HEK293 (cell line): ENCODE data around the gene CCDC40.

ENCODE experiments used
- BCL11A ChIP-seq: fragments of 450-650 bp; formaldehyde crosslinking; IDR thresholded peaks from 2 replicates; pipeline ENCODE4 v1.5.1; 2016; ENCODE audit warnings: low read depth, missing biosample characterization, missing genetic modification characterization
- GLI2 ChIP-seq: fragments of 450-650 bp; formaldehyde crosslinking; IDR thresholded peaks from 2 replicates; pipeline ENCODE4; 2017; ENCODE audit warnings: missing biosample characterization, missing genetic modification characterization, low read depth, borderline replicate concordance
- HOXC10 ChIP-seq: sonication (generic); formaldehyde crosslinking; IDR thresholded peaks from 2 replicates; pipeline ENCODE4 v1.8.1; 2023; ENCODE audit warnings: mild to moderate bottlenecking, missing genetic modification reagents
- MYNN ChIP-seq: fragments of 450-650 bp; formaldehyde crosslinking; IDR thresholded peaks from 2 replicates; pipeline ENCODE4 v1.5.1; 2016; ENCODE audit warnings: missing biosample characterization, missing genetic modification characterization, borderline replicate concordance
- RBAK ChIP-seq: fragments of 450-650 bp; formaldehyde crosslinking; IDR thresholded peaks from 2 replicates; pipeline ENCODE4 v1.5.1; 2016; ENCODE audit warnings: missing biosample characterization, missing genetic modification characterization
- SALL2 ChIP-seq: fragments of 450-650 bp; formaldehyde crosslinking; IDR thresholded peaks from 2 replicates; pipeline ENCODE4 v1.5.0; 2017; ENCODE audit warnings: missing biosample characterization, mild to moderate bottlenecking, missing genetic modification characterization, borderline replicate concordance
- SETDB1 ChIP-seq: IDR thresholded peaks from one replicate; pipeline ENCODE4 v1.6.1; 2017; ENCODE audit warnings: mild to moderate bottlenecking, low read length, moderate library complexity, mixed read lengths; ENCODE audit not compliant: insufficient read length
- SP2 ChIP-seq: fragments of 450-650 bp; formaldehyde crosslinking; IDR thresholded peaks from 2 replicates; pipeline ENCODE4 v1.5.1; 2016; ENCODE audit warnings: missing biosample characterization, missing genetic modification characterization
- TCF7L2 ChIP-seq: IDR thresholded peaks from 2 replicates; pipeline ENCODE4 v1.6.1; 2011; ENCODE audit warnings: low read depth, mild to moderate bottlenecking, inconsistent platforms, low read length, moderate library complexity, borderline replicate concordance
- TRIM28 ChIP-seq: IDR thresholded peaks from 2 replicates; pipeline ENCODE4 v1.6.1; 2011; ENCODE audit warnings: low read length, control low read depth, borderline replicate concordance
- WT1 ChIP-seq: fragments of 450-650 bp; formaldehyde crosslinking; IDR thresholded peaks from 2 replicates; pipeline ENCODE4 v1.5.1; 2016; ENCODE audit warnings: missing biosample characterization, missing genetic modification characterization
- ZBTB11 ChIP-seq: fragments of 450-650 bp; formaldehyde crosslinking; conservative IDR thresholded peaks from 2 replicates; pipeline ENCODE4 v1.5.1; 2016; ENCODE audit warnings: low read depth, missing biosample characterization, missing genetic modification characterization
- ZBTB26 ChIP-seq: fragments of 450-650 bp; formaldehyde crosslinking; optimal IDR thresholded peaks from 2 replicates; pipeline ENCODE3; 2016; ENCODE audit warnings: missing biosample characterization, mild to moderate bottlenecking, missing genetic modification characterization
- ZBTB6 ChIP-seq: fragments of 450-650 bp; formaldehyde crosslinking; IDR thresholded peaks from 2 replicates; pipeline ENCODE4 v1.5.1; 2017; ENCODE audit warnings: missing biosample characterization, missing genetic modification characterization
- ZBTB7A ChIP-seq: fragments of 450-650 bp; formaldehyde crosslinking; IDR thresholded peaks from 2 replicates; pipeline ENCODE4 v1.5.1; 2016; ENCODE audit warnings: low read depth, missing biosample characterization, missing genetic modification characterization
- ZFHX2 ChIP-seq: fragments of 450-650 bp; formaldehyde crosslinking; conservative IDR thresholded peaks from 2 replicates; pipeline ENCODE4 v1.5.1; 2016; ENCODE audit warnings: missing biosample characterization, missing genetic modification characterization
- ZNF132 ChIP-seq: fragments of 450-650 bp; formaldehyde crosslinking; IDR thresholded peaks from 2 replicates; pipeline ENCODE4 v1.5.1; 2017; ENCODE audit warnings: missing biosample characterization, missing genetic modification characterization, borderline replicate concordance
- ZNF133 ChIP-seq: fragments of 450-650 bp; formaldehyde crosslinking; IDR thresholded peaks from 2 replicates; pipeline ENCODE4 v1.5.1; 2016; ENCODE audit warnings: missing biosample characterization, missing genetic modification characterization
- ZNF157 ChIP-seq: fragments of 450-650 bp; formaldehyde crosslinking; IDR thresholded peaks from 2 replicates; pipeline ENCODE4 v1.5.1; 2016; ENCODE audit warnings: missing biosample characterization, missing genetic modification characterization
- ZNF169 ChIP-seq: fragments of 450-650 bp; formaldehyde crosslinking; IDR thresholded peaks from 2 replicates; pipeline ENCODE4 v1.5.1; 2016; ENCODE audit warnings: missing biosample characterization, missing genetic modification characterization
- ZNF175 ChIP-seq: fragments of 450-650 bp; formaldehyde crosslinking; IDR thresholded peaks from 2 replicates; pipeline ENCODE4 v1.5.1; 2016; ENCODE audit warnings: missing biosample characterization, missing genetic modification characterization
- ZNF211 ChIP-seq: fragments of 450-650 bp; formaldehyde crosslinking; IDR thresholded peaks from 2 replicates; pipeline ENCODE4 v1.5.1; 2016; ENCODE audit warnings: low read depth, missing biosample characterization, missing genetic modification characterization
- ZNF548 ChIP-seq: fragments of 450-650 bp; formaldehyde crosslinking; IDR thresholded peaks from 2 replicates; pipeline ENCODE4 v1.5.1; 2016; ENCODE audit warnings: missing biosample characterization, missing genetic modification characterization
- ZNF555 ChIP-seq: fragments of 450-650 bp; formaldehyde crosslinking; conservative IDR thresholded peaks from 2 replicates; pipeline ENCODE4 v1.5.1; 2017; ENCODE audit warnings: missing biosample characterization, mild to moderate bottlenecking, missing genetic modification characterization, inconsistent platforms
- ZNF558 ChIP-seq: fragments of 450-650 bp; formaldehyde crosslinking; IDR thresholded peaks from 2 replicates; pipeline ENCODE4 v1.5.1; 2016; ENCODE audit warnings: missing biosample characterization, missing genetic modification characterization
- ZNF585B ChIP-seq: fragments of 450-650 bp; formaldehyde crosslinking; IDR thresholded peaks from 2 replicates; pipeline ENCODE4 v1.5.1; 2016; ENCODE audit warnings: missing biosample characterization, missing genetic modification characterization
- ZNF610 ChIP-seq: fragments of 450-650 bp; formaldehyde crosslinking; IDR thresholded peaks from 2 replicates; pipeline ENCODE4 v1.5.1; 2016; ENCODE audit warnings: missing biosample characterization, missing genetic modification characterization, borderline replicate concordance
- ZNF621 ChIP-seq: fragments of 450-650 bp; formaldehyde crosslinking; IDR thresholded peaks from 2 replicates; pipeline ENCODE4 v1.5.1; 2017; ENCODE audit warnings: missing biosample characterization, missing genetic modification characterization
- ZNF624 ChIP-seq: fragments of 450-650 bp; formaldehyde crosslinking; IDR thresholded peaks from 2 replicates; pipeline ENCODE4 v1.5.1; 2017; ENCODE audit warnings: missing biosample characterization, missing genetic modification characterization
- ZNF629 ChIP-seq: fragments of 450-650 bp; formaldehyde crosslinking; IDR thresholded peaks from 2 replicates; pipeline ENCODE4 v1.5.1; 2017; ENCODE audit warnings: missing biosample characterization, missing genetic modification characterization
- ZNF768 ChIP-seq: fragments of 450-650 bp; formaldehyde crosslinking; IDR thresholded peaks from 2 replicates; pipeline ENCODE4 v1.5.1; 2018; ENCODE audit warnings: missing biosample characterization, mild to moderate bottlenecking, missing genetic modification characterization
- ZNF791 ChIP-seq: fragments of 450-650 bp; formaldehyde crosslinking; IDR thresholded peaks from 2 replicates; pipeline ENCODE4 v1.5.1; 2016; ENCODE audit warnings: missing biosample characterization, missing genetic modification characterization
- ZNF792 ChIP-seq: fragments of 450-650 bp; formaldehyde crosslinking; IDR thresholded peaks from 2 replicates; pipeline ENCODE4 v1.5.1; 2016; ENCODE audit warnings: missing biosample characterization, missing genetic modification characterization
- TF ChIP-seq, protein P1 (sequence below): fragments of 450-650 bp; formaldehyde crosslinking; IDR thresholded peaks from 2 replicates; pipeline ENCODE4 v1.5.1; 2017; ENCODE audit warnings: missing biosample characterization, missing genetic modification characterization

CCDC40 gene

DNA sequence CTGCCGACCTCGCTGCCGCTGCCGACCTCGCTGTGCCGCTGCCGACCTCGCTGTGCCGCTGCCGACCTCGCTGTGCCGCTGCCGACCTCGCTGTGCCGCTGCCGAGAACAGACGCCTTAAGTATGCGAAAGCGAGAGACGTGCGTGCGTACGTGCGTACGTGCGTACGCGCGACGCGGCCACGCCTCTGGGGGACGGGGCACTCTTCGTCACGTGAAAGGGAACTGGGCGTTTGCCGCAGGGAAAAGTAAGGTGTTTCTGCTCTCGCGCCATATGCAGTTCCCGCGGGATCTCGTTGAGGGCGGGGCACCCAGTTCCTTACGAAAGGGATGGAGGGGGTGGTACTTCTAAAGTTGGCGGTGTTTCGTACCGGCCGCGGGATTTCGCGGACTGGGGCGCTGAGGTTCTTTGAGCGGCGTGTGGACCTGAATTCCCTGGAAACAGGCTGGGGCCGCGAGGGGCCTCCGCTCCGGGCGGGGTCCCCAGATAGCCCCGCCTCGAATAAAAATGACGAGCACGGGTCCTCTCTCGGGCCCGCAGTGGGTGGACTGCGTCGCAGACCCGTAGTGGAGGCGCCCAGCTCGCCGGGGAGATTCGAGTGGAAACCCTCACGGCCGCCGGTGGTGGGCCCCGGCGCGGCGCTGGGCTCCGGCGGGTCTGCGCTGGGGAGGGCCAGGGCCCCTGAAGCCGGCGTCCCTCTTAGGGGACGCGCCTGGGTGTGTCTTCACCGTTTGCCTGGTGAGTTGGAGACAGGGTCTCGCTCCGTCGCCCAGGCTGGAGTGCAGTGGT lies 110.8 kb downstream of the CCDC40 start, which contains the start of gene EIF4A3 (continued):
- TF ChIP-seq, protein P1, sequence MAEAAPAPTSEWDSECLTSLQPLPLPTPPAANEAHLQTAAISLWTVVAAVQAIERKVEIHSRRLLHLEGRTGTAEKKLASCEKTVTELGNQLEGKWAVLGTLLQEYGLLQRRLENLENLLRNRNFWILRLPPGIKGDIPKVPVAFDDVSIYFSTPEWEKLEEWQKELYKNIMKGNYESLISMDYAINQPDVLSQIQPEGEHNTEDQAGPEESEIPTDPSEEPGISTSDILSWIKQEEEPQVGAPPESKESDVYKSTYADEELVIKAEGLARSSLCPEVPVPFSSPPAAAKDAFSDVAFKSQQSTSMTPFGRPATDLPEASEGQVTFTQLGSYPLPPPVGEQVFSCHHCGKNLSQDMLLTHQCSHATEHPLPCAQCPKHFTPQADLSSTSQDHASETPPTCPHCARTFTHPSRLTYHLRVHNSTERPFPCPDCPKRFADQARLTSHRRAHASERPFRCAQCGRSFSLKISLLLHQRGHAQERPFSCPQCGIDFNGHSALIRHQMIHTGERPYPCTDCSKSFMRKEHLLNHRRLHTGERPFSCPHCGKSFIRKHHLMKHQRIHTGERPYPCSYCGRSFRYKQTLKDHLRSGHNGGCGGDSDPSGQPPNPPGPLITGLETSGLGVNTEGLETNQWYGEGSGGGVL (tag by site-specific recombination), result peak; percentile 16; the same call in 1 of the 2 replicates
- TF ChIP-seq SETDB1, result no peak
- peak; percentile 98 for TF ChIP-seq ZNF768 (tag by site-specific recombination)
- no peak for TF ChIP-seq ZNF792 (tag by site-specific recombination)
- TF ChIP-seq ZNF211, result no peak
- TF ChIP-seq RBAK, result no peak
- TF ChIP-seq ZBTB6, result no peak
- no peak; the same call in 1 of the 2 replicates for TF ChIP-seq WT1 (tag by site-specific recombination)
- no peak for TF ChIP-seq ZNF558 (tag by site-specific recombination)
- no peak for TF ChIP-seq ZNF555 (tag by site-specific recombination)
- TF ChIP-seq ZNF169 (tag by site-specific recombination), result no peak
- TF ChIP-seq ZNF585B, result no peak
- TF ChIP-seq ZBTB11, result 0 out of 2 replicates have a peak, but pooled peaks have one; percentile 30
- TF ChIP-seq ZNF175 (tag by site-specific recombination), result no peak
- no peak for TF ChIP-seq TCF7L2
- TF ChIP-seq ZNF157 (tag by site-specific recombination), result no peak
- TF ChIP-seq ZNF629, result peak; percentile 72
- TF ChIP-seq HOXC10, result 0 out of 2 replicates have a peak, but pooled peaks have one; percentile 36
- no peak for TF ChIP-seq ZNF624
- no peak; the same call in 1 of the 2 replicates for TF ChIP-seq TRIM28
- no peak for TF ChIP-seq ZBTB7A (tag by site-specific recombination)
- TF ChIP-seq BCL11A (tag by site-specific recombination), result no peak
- TF ChIP-seq ZNF548, result no peak
- no peak for TF ChIP-seq ZNF132 (tag by site-specific recombination)
- no peak for TF ChIP-seq MYNN (tag by site-specific recombination)
- 0 out of 2 replicates have a peak, but pooled peaks have one; percentile 21 for TF ChIP-seq ZNF610
- TF ChIP-seq SALL2, result no peak
- peak; percentile 86 for TF ChIP-seq SP2 (tag by site-specific recombination)
- no peak for TF ChIP-seq ZNF133 (tag by site-specific recombination)
- no peak for TF ChIP-seq ZFHX2
- TF ChIP-seq ZBTB26 (tag by site-specific recombination), result peak; percentile 96
- TF ChIP-seq ZNF621 (tag by site-specific recombination), result no peak
- no peak for TF ChIP-seq ZNF791 (tag by site-specific recombination)
- no peak for TF ChIP-seq GLI2 (tag by site-specific recombination)
